HG02943 (cell line): ENCODE results near the gene PALD1.

Experiments
- ATAC-seq: cut with Tn5 transposase; IDR thresholded peaks from one replicate; pipeline ENCODE4 v1.9.1; 2021; ENCODE audit warnings: mild to moderate bottlenecking, low read depth, moderate library complexity; ENCODE audit not compliant: unreplicated experiment

The PALD1 gene

DNA sequence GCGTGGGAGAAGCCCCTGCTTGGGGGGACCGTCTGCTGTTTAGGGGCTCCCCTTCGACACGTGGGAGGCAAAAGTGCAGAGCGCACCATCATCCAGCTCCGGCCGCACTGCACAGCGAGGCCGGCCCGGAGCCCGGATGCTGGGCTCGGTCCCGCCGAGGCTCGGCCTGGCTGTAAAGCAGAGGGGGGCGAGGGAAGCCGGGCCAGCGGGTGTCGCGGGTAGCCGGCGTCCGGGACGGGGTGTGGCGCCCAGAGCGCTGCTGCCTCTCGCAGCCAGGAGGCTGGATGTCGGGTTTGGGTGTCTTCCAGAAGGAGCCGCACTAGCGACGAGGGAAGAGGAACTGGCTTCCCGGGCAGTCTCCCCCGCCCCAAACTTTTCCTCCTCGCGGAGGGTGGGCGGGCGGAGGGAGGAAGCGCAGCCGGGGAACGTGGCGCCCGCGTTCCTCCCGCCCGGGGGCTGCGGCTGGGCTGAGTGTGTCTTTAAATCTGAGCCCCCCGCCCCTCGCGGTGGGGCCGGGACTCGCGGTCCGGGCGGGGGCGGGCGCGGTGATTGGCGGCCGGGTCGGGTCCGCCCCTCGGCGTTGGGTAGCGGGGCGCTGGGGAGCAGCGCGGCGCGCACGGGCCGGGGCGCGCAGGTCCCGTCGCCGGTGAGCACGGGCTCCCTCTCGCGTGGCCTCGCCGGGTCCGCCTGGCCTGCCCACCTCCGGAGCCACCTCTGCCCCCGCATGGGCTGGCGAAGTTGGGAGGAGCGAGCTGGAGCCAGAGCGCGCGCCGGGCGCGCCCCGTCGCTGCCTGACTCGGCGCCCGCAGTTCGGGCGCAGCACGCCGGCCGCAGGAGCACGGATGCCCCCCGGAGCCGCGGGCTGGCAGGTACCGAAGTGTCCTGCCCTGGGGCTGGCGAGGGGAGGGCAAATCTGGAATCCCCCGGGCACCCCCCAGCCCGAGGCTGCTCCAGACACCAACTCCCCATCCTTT lies at the start of gene PALD1:
TSS of gene PALD1 (plus strand) at position 577 of the 974 bp plus-strand sequence. CDS start 47,185 bp downstream, outside the sequence.
- no peak for ATAC-seq

DNA sequence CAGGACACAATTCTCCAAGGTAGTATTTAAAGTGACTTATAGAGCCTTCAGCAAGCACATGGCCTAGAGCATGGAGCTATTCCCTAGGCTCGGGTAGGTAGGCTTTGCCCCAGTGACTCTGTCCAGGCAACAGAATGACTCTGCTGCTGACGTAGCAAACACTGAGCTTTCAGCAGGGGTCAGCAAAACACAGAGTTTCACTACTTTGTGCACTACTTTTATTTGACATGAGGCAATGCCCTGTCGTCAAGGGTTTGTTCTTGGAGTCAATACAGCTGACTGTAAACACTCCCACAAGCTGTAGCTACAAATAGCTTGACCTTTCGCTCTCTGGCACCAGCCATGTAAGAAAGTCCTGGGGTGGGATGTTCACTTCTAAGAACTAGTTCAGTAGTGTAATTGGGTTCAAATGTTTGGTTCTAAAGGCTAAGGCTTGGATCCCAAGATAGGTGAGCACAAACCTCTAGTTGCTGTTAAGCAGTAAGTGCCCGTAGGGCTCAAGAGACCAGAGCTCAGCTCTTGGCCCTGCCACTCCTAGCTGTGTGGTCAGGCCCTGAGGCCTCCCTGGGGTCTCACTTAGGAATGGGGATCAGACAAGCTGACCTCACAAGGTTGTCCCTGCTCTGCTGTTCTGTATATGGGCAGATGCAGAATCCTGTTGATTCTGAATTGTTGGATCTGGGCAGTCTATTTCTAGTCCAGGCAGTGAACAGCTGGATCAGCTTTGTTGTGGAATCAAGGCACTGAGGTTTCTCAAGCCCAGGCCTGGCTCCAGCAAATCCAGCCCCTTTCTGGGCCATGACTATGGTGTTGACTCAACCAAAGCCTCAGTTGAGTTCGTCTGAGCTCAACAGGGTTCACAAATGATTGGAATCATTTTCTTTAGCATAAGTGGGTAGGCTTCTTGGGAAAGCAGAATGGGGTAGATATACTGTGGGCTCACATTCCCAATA lies 47.8 kb upstream of the PALD1 start:
- ATAC-seq, result no peak

DNA sequence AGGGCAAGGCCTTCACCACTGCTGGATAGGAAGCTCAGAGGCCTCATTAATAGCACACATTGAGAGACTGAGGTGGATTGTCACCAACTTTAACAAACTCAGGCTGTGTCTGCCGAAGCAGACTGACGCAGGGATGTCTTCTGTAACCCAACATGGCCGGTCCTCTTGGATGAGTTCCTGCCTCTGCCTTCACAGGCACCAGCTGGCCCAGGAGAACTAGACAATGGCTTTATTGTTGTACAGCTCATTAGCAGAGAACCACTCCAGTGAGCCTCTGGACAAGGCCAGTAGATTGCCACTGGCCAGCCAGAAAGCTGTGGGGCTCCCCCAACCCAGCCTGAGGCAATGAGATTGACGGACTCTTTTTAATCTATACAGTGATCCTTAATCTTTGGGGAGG lies 46.5 kb upstream of the PALD1 start:
- no peak for ATAC-seq

DNA sequence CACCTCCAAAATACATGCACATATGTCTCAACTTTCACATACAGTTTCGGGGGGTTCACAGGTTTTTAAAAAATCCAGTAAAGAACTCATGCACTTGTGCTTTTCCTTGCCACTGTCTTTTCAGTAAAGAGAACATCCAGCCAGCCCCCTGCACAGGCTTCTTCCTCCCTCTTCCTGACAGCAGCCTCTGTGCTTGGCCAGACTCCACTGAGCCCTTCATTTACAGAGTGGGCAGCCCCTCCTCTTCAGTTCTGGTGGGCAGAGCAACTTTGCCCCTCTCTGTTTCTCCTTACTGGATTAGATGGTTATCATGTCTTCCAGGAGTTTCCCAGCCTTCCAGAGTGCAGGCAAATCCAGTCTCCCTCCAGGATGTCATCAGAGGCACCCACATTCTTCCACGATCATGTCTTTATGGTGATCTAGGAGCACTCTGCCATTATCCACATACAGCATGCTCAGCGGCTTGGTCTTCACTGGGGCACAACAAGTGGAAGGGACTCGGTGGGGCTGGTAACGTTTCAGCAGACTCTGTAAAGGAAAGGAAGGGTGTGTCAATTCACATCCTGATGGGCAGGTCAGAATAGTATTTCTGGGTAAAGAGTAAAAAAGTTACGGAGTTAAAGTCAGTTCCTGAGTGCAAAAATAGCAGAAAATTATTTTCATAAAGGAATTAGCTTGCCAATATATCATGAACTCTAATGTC lies 45.9 kb upstream of the PALD1 start:
- no peak for ATAC-seq

DNA sequence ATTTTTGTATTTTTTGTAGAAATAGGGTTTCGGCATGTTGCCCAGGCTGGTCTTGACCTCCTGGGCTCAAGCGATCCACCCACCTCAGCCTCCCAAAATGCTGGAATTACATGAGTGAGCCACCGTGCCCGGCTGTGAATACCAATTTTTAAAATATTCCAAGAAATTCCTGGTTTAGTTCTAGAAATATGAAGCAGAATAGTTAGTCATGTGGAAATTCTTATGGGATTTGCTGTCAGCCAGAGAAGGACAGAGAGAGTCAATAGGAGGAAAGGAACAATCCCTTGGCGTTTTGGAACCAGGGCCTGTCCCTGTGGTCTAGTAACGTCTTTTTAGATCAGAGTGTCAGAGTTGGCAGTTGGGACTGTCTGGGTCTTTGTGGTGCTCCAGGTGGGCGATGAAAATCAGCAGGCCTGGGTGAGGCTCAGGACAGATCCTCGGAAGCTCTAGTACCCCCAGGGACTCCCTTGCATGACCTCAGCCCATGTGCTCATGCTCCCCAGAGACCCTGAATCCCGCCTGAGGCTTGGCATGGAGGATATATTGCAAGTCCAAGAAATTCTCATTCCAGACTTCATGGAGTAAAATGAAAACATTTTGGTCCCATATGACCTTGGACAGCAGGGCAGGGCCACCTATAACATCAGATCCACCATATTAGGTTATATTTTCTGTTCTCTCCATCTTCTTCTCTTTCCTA lies 44.8 kb upstream of the PALD1 start:
- no peak for ATAC-seq

DNA sequence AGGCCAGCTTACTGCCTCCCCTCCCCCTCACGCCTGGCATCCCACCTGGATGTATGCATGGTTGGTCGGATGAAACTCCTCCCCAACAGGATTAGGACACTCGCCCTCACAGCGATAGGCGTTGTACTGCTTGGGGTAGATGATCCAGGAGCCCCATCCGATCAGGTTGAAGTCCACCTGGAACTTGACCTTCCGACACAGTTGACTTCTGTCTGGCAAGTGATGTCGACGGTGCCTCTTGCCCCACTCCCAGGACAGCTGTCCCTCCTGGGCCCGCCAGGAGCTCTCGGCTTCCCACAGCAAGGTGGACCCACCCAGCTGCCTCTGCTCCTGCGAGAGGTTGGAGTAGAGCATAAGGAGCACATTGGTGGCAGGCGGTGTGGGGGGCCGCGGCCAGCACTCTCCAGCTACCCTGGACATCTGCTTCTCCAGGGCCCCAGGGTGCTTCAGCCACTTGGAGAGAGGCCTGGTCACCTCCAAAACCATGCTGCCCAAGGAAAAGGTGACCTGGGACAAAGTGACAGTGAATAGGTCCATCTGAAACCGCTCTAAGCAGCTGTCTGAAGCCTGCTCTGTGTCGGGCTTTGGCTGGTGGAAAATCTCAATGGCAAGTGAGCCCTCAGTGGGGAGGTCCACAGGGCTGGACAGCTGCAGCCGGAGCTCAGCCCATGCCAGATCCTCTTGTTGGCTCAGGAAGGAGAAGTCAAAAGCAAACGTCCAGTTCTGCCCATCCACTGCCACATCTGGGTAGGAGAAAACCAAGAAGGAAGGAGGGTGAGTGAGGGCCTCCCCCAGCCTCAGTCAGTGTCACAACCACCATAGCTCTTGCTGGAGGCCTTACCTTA lies 43.1 kb upstream of the PALD1 start:
- ATAC-seq, result no peak

DNA sequence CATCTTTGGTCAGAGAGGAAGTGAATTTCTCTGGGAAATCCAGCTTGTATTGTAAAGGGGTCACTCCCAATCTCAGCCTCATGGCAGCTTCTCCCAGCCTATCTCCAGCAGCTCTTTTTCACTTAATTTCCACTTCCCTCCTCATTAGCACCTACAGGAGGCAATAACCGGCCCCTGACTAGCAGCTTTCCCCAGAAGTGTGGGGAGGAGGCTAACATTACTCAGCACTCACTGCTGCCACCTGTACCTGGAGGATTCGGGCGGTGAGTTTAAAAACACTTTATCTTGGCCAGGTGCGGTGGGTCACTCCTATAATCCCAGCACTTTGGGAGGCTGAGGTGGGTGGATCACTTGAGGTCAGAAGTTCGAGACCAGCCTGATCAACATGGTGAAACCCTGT lies 40.8 kb upstream of the PALD1 start:
- ATAC-seq, result no peak

DNA sequence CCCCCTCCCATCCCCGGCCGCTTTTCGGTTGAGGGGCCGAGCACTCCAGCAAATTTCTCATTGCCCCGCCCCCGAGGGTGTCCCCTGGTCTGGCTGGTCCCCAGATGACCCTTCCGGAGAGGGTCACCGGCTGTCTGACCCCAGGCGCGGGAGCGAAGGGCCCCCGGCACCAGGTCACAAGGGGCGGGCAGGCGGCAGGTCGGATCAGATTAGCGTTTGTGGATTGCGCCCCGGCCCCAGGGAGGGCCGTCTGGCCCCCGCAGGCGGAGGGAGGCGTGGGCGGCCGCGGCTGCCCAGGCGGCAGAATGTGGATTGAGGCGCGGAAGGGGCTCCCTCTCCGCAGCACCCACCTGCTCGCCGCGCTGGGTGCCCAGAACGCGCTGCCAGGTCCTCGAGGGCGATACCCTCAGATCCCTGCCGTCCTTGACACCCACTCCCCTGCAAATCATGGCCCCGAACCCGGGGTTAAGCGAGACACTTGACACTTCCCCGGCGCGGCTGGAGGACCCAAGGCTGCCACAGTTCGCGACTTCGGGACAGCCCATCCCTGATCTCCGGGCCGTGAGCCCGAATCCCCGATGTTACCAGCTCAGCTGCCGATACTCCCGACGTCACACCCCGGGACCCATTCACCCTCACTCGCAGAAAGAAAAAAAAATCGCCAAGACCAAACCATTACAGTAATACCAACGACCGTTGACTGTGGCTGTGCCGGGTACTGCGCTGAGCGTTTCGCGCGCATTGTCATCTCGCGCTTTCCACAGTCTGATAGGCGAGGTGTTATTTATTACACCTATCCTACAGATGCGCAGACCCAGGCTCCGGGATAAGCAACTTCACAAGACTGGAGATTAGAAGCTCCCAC lies 38.0 kb upstream of the PALD1 start:
- ATAC-seq, result no peak

DNA sequence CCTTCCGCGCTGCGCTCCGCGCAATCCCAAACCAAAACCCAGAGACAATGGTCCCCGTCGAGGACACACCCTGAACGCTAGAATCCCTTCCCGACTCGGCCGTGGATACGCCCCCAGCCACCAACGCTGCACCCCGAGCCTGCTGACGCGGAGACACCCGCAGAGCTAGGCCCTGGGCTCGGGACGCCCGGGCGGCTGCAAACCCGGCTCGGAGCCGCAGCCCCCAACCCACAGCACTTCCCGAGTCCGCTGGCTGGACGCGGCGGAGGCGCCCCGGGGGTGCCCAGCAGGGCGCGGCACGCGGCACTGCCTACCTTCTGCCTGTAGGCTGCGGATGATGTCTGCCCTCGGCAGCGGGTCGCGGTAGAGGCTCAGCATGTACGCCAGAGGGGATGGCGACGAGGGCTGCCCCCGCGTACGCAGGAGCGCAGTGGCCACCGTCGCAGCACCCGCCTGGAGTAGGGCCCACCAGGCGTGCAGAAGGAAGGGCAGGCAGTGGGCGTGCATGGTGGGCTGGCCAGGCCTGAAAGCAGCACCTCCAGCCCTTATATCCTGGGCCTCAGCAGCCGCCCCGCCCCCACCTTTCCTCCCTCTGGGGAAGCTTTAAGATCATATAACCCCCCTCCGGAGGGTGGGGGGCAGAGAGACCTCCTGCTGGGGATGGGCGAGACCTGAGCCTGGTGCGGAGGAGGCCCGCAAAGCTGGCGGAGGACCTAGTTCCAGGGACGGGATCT lies 37.2 kb upstream of the PALD1 start, which contains the start of gene NODAL:
TSS of gene NODAL (minus strand) at position 521 of the 734 bp plus-strand sequence. CDS start at position 507, 14 bp downstream.
- ATAC-seq, result no peak

DNA sequence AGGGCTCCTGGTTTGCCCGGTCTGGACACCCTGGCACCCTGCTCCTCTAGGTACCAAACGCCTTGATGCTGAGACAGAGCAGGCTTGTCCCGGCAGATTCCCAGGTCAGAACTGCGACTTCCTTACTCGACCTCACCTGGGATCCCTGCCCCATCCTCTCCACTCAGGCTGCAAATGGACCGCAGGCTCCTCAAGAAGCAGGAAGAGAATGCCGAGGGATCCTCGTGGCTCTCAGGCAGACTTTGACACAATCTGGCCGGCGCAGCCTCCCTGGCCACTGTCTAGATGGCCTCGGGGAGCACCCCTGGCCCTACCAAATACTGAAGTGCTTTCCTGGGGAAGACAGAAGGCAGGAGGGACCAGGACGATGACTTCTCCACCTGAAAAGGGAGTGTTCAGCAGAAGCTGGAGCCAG lies 36.7 kb upstream of the PALD1 start:
- ATAC-seq, result no peak

DNA sequence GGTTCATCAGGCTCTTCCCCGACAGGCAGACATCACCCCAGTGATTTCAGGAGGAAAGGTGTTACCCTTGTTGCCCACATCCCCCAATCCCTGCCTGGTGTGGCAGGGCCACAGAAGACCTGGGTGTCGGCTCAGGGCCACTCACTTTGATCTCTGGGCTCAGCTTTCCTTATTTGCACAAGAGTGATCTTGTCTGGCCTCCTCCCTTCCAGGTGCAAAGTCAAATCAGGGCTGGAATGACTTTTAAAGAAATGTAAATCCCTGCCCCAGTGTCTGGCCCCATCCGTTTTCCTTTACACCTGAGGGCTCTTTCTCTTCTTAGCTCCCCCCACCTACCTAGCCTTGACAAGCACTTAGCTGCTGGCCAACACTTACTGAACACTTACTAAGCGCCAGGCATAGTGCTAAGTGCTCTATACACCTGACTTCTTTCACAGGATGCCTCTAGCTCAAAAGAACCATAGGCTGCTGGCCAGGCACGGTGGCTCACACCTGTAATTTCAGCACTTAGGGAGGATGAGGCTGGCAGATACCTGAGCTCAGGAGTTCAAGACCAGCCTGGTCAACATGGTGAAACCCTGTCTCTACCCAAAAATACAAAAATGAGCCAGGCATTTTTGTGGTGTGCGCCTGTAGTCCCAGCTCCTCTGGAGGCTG lies 36.1 kb upstream of the PALD1 start:
- ATAC-seq, result no peak

DNA sequence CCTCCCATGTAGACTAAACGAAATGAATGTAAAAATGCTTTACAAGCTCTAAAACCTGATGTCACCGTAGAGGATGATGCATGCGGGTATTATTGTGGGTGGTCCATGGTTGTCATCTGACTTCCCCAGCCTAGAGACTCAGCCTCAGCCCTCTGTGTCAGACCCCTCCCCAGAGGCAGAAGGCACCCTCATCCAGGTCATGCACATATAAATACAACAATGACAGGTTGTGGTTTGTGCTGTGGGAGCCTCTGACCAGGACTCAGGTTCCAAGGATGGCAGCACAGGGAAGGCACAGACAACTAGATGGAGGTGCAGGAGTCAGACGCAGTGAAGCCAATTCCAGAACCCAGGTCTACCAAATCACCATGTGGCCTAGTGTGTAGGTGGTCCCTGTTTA lies 33.8 kb upstream of the PALD1 start:
- ATAC-seq, result no peak

DNA sequence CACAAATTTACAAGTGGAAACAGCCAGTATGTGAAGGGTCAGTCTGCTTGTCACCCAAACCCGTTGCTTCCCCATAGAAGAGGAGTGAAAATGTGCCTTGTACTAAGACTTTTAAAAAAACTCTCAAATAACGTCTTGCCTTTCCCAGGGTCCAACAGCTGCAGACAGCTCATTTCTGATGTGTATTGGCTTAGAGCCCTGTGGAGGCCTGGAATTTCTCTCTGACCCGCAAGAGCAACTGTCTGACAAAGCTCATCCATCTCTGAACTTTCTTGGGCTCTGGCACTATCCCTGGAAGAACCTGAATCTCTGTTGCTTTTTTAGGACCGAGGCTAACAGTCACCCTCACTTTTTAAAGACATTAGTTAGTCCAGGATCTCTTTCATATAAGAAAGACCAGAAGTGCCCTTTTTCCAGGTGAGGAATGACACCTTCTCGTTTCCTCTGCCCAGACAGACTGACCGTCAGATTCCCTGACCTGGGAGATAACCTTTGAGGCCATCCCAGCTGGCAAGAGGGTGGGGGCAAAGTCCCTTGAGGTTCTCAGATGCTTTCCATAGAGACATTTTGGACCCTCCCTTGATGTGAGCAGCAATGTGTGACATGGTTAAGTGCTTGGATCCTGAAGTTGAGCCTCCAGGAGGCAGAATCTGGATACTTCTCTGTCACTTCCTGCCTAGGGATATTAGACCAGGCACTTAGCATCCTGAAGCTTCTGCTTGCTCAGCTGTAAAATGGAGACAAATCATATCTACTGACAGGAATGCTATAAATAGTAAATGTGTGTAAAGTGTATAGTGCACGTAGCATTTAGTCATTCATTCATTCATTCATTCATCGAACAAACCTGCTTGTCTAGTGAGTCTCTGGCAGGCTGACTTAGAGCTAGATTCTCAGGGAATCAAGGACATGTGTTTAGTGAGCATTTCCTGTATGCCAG lies 32.6 kb upstream of the PALD1 start:
- no peak for ATAC-seq

DNA sequence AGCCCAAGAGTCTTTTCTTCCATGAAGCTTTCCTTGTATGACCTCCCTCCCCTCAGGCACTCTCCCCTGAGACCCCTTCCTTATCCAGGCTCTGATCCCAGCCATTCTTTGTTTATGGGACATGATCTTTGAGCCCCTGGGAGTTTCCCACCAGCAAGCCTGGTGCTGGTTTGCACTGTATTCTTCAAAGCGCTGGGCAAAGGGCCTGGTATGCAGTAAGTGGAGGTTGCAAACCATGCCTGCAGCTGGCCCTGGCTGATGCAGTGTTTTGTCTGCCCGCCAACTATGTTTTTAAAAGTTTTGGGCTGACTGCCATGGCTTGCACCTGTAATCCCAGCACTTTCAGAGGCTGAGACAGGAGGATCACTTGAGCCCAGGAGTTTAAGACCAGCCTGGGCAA lies 30.3 kb upstream of the PALD1 start:
- ATAC-seq, result no peak

DNA sequence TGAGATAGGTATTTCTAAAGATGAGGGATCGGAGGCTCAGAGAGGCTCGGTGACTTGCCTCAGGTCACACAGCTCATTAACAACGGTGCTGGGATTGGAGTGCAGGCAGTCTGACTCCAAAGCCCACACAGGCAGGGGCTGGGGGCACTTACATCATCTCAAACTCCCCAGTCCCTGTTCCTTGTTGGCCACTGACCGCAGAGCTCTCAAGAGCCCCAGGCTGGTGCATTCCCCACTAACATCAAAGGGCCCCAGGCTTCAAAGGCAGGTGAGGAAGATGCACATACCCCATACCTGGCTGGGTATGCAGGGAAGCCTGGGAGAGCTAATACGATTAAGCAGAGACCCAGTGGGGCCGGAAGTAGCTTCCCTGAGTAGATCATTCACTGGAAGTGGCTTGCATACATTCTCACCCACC lies 23.3 kb upstream of the PALD1 start:
- ATAC-seq, result no peak

DNA sequence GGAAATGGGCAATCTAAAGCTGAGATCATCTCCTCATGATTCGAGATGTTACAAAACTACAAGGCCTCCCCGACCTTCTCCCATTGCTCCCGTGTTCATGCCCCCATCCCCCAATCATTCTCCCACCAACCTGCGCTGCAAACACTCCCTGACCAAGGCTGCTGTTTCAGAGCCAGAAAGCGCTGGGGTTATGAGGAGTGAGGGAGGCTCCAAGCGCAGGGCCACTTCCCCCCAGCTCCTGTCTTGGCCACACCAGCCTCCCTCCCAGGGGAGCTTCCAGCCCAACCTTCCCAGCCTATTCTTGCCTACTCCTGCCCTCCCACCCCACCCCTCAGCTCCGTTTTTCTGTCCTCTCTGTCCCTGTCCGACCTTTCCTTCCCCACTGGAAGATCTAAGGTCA lies 22.4 kb upstream of the PALD1 start:
- ATAC-seq, result no peak
